AML-193 (cell line): ENCODE data around the gene FOXE3.

Experiments used
- DNase-seq, 2 experiments: peaks; one replicate each; lab custom pipeline; 2025; lab: John Stamatoyannopoulos, UW

Gene FOXE3

DNA sequence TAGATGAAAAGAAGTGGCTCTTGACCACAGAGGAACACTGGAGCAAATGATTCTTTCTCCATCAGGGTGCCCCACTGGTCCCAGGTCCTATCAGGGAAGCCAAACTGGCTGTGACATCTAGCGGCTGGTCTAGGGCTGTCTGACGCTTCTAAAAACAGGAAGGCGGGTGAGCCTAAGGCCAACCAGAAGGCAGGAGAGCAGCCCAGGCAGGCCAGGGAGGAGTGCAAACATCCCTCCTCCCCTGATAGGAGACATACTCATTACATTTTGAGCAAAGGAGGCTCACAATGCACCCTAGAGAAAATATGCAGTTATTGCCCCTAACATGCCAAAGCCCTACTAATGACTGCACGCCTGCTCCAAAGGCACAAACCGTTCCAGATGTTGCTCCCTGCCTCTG lies 10.4 kb upstream of the FOXE3 start:
- DNase-seq: no peak

DNA sequence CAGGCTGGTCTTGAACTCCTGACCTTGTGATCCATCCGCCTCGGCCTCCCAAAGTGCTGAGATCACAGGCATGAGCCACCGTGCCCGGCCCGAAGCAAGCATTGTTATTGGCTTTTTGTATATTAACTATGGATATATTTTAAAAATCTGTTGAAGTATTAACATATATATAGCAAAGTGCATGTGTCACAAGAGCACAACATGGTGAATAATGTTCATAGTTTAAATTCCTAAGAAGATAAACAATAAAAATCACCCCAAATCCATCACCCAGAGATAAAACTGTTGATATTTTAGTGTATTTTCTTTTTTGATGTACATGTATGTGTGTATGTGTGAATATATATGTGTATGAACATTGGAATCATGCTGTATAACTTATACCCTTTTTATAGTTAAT lies 9.1 kb upstream of the FOXE3 start:
- DNase-seq: no peak

DNA sequence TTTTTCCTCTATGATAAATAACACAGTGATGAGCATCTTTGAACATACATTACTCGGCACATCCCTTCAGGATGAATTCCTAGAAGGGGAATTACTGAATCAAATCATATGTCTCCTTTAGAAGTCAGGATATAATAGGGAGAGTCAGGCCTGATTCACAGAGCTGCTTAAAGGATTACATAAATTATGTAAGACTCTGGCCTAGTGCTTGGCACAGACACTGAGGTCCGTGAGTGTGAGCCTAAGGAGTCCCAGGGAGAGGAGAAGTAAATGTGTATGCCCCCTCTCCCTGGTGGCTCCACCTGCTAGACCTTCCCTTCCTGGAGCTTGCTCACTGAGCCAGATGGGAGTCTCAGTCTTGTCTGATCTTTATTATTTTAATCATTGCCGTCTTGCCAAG lies 8.6 kb upstream of the FOXE3 start:
- no peak for DNase-seq

DNA sequence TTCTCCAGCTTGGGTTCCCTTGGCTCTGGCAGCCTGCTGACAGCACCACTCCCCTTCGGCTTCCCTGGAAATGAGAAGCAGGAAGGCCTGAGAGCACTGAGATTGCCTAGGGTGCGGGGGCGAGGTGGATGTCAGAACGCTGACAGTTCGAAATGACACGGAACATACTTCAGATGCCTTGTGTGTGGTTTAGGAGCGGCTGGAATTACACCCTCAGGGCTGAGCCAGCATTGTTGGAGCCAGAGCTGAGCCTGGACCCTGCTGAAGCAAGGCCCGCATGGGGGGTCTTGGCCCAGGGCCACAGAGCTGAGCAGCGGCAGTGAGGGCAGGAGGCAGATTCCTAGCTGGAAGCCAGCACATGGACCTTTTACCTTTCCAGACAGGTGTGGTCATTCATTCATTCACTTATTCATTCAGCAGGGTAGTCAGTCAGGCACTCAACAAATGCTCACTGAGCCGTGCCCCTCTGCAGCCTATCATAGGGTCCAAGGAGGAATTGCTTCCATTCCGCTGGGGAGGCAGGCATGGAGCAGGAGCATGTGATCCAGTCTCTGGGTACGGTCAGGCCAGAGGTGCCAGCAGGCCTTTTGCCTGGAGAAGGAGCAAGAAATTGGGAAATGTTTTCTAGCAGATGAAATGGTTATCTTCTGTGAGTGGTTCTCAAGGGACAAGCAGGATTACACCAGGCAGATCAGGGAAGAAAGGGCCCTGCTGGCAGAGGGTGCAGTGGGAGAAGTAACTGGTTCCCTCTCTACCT lies 6.6 kb upstream of the FOXE3 start:
- DNase-seq: no peak

DNA sequence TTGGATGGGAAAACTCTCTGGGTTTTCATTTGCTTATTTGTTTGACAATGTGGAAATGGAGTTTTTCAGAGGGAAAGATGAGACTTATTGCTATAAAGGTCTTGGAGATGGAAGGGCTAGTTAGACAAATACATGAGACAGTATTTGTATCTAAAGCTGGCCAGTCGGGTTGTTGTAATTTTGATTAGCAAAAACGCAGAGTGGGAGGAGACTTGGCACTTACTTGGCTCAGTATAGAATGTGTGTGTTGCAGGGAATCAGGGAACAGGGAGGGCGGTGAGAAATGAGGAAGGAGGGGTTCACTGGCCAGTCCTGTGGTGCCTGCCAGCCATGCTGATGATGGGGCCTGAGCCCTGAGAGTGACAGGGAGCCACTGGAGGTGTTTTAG lies 6.0 kb upstream of the FOXE3 start:
- no peak for DNase-seq

DNA sequence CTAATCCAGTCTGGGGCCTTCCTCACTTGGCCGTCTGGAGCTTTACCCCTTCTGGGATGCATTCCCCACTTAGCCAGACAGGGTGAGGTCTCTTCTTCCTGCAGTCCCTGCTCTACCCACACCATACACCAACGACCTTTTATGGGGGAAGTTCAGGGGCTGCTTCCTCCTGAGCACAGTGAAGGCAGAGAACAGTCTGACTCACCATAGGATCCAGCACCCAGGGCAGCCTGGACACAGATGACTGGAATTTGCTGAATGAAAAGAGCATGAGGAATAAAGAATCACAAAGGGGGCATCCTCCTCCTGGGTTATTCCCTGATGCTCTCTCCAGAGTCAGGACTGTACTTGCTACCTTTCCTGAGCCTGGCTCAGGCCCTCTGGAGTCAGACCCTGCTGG lies 4.6 kb upstream of the FOXE3 start:
- no peak for DNase-seq

DNA sequence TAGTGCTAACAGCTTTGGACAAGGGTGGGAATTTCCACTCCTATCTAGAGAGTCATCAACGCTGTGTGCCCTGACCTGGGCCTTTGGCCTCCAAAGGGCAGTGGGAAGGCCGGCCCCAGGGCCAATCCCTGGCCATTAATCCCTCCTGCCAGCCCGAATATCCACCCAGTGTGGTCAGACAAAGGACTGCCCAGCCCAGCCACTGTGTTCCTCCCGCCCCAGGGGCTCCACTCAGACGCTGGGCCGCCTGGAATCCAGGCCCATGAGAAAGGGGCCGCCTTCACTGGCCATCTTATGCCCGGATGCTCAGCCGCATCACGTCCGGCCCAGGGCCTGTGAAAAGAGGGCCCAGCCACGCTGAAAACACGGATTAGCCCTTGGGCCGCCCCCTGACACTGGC lies 3.6 kb upstream of the FOXE3 start:
- DNase-seq: no peak

DNA sequence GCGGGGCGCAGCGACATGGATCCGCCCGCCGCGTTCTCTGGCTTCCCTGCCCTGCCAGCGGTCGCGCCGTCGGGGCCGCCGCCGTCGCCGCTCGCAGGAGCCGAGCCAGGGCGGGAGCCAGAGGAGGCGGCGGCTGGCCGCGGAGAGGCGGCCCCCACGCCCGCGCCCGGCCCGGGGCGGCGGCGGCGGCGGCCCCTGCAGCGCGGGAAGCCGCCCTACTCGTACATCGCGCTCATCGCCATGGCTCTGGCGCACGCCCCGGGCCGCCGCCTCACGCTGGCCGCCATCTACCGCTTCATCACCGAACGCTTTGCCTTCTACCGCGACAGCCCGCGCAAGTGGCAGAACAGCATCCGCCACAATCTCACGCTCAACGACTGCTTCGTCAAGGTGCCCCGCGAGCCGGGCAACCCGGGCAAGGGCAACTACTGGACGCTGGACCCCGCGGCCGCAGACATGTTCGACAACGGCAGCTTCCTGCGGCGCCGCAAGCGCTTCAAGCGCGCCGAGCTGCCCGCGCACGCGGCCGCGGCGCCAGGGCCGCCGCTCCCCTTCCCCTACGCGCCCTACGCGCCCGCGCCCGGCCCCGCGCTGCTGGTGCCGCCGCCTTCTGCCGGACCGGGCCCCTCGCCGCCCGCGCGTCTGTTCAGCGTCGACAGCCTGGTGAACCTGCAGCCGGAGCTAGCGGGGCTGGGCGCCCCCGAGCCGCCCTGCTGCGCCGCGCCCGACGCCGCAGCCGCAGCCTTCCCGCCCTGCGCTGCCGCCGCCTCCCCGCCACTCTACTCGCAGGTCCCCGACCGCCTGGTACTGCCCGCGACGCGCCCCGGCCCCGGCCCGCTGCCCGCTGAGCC lies 459 bp downstream of the FOXE3 start:
- DNase-seq: no peak

DNA sequence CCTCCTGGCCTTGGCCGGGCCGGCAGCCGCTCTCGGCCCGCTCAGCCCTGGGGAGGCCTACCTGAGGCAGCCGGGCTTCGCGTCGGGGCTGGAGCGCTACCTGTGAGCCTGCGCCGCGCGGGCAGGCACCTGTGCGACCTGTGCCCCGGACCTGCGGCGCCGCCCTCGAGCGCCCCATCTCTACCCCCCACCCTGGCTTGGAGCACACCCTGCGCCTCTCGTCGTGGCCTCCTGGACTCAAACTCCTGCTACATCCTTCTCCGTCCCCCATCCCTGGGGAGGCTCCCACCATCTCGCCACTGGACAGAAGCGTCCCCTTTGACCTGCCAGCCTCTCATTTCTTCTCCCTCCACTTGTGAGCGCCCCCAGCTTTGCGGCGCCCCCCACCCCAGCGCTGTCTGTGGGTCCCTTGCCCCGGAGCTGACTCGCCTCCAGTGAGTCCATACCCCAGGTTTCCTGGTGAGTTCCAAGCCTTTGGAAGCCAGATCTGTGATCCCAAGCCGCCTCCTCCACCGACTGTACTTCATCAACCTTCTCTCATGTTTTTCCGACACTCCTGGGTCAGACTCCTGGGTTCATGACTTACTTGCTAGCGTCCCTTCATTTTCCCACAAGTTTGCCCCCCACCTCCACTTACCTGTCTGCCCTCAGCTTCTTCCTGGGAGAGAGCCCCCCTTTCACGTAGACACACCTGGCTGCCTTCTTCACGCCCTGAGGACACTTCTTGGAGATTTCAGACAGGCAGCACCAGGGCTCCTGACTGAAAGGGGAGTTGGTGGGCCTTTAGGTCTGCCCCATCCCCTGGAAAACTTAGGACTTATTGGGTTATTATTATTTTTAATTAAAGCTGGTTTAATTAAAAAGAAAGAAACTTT lies 1.3 kb downstream of the FOXE3 start:
- no peak for DNase-seq

DNA sequence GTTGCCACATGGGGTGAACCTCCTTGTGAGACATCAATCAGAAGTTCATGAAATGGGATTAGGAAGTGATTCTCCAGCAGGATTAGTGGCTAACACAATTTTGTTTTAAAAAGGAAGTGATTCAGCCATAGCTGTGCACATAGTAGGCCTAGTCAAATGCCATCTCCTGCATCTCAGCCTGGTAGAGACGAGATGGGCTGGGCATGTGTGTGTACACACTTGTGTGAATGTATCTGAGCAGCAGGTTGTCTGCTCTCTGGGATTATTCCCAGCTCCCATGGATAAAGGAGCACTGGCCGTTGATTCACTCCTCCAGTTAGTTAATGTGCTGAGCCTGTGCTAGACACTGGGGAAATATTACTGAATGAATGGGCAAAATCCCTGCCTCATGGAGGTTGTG lies 2.0 kb downstream of the FOXE3 start:
- DNase-seq: no peak

DNA sequence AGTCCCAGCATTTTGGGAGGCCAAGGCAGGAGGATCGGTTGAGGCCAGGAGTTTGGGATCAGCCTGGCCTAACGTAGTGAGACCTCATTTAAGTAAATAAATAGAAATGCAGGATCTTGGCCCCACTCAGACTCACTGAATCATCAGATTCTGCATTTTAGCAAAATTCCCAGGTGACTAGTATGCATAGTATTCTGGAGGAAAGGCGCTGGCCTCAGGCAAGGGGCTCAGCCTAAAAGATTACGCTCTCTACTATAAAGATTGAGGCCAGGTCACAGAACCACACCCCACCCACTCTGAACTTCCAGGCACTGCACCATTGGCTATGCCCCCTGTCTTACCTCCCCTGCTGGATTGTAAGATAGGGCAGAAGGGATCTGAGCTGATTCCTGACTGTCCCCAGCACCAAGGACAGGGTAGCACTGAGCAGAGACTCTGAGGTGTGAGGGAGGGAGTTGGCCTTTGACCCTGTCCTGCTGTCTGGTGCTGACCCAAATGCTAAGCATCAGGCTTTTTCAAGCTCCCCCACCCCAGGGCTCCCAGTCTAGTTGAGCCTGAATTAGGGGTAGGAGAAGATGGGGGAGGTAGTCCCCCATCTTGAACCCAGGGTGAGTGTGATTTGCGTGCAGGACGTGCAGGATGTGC lies 2.7 kb downstream of the FOXE3 start:
- no peak for DNase-seq

DNA sequence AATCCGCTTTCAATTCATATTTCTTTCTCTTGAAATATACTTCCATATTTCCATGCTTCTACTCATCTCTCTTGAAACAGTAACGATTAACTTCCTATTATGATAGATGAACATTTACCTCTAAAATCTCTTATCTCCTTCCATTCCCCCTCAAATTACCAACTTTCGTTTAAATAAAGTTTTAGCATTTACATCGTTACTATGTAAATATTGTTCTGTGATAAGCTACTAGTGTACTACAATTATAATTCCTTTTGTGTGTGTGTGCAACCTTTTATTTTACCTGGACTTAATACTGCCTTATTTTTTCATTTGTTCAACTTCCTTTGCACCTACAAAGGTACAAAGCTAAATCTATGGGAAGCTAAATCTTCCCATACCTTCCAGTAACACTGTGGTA lies 4.5 kb downstream of the FOXE3 start:
- DNase-seq: no peak

DNA sequence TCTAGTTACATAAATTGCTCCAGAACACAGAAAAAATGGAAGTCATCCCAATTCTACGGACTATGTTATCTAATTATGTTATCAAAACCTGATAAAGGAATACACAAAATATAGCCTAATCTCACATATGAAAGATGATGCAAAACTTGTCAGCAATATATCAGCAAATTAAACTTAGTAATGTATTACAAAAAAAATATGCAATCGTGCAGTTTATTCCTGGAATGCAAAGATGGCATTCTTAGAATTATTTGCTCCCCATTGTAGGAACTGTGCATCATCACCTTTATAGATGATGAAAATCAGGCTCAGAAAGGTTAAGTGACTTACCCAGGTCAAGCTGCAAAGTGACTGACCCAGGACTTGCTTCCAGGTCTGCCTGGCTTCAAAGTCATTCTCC lies 7.8 kb downstream of the FOXE3 start:
- no peak for DNase-seq

DNA sequence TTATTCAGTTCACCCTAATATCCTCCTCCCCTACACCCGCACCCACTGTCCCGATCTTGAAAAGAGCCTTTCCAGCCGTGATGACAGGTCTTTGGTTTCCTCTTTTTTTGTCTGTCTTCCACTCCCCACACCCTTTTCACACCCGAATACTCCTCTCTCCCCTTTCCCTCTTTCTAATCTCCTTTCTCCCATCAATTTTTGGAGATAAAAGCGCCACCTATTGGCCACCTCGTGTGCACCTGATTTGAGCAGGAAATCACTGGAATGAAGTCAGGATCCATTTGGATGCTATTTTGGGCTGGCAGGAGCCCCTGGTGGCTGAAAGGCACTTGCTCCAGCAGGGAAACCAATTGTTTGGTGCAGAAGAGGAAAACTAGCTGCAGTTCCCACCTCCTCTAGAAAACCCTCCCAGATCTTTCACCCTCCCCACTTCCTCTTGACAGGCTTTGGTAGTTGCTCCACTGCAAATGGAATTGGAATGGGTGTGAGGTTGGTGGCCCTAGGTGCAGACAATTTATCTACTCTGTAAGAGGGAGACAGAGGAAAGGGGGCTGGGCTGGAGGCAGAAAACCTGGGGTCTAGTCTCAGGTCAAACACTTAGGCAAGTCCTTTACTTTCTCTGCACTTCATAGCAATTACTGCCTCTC lies 8.4 kb downstream of the FOXE3 start:
- DNase-seq: peak in 1 of 2 experiments; percentile 10

DNA sequence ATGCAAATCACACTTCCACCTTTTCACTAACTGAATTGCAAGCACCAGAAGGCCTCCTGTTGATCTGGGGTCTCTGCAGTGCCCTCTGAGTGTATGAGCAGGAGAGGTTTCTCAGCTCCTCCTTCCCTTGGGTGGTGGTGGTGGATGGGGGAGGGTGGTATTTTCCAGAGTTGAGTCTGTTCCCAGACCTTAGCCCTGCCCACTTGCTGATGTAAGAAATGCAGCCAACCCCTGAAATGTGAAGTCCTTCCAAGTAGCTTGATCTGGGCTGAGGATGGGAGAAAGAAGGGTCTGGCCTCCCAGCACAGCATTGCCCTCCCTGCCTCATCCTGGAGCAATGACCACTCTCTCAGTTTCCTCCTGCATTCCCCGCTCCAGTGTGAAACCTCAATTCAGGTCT lies 15.4 kb downstream of the FOXE3 start:
- no peak for DNase-seq

DNA sequence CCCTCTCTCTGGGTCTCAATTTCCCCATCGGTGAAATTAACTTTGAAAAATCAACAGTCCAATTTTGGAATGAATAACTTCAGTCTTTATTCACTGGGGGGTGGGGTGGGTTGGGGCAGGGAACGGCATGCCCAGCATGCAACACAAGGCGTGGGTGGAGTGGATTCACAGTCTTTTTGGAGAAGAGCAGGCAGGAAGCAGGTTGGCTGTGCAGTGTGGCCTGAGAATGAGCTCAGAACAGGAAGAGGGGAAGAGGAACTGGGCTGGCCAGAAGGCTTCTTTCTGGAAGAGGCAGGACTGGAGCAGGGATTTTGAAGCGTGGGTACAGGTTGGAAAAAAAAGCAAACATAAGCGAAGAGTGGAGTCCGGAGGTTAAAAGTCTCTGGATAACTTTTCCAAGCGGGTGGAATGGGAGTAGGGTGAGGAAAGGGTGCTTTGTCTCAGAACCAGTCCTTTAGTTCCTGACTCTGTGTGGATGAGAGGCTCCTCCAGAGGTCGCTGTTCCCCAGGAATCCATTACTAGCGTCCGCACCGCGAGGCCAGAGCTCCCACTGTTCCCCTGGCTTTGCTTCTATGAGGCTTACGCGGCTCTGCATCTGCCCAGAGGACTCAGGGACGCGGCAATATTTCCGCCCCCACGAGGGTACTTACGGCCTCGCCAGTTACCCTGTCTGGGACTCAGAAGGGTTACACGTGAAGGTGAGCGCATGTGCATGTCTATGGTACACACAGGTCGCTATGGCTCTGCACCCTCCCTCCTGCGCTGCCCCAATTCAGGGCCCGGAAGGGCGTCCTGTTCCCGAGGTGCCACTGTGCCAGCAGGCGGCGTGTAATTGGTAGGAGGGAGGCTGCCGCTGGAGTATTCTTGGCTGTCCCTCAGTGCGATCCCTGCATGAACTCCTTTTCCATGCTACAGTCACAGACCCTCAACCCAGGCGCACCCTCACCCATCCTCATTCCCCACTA lies 16.3 kb downstream of the FOXE3 start:
- DNase-seq: peak; percentile 54 to 66

DNA sequence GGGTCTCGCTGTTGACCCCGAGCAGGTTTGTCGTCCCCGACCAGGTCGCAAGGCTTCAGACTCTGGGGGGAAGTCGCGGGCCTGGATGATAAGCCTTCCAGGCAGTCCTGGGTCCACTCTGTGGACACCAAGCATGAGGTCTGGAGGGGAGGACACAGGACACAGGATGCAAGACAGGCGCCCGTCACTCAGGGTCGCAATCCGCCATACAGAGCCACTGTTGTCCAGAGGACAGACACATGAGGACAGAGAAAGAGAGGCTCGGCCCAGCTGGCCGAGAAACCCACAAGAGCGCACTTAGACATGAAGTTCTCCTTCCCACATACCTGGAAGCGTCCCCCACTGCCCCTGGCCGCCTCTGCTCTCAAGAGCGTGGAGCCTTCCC lies 16.9 kb downstream of the FOXE3 start:
- no peak for DNase-seq

DNA sequence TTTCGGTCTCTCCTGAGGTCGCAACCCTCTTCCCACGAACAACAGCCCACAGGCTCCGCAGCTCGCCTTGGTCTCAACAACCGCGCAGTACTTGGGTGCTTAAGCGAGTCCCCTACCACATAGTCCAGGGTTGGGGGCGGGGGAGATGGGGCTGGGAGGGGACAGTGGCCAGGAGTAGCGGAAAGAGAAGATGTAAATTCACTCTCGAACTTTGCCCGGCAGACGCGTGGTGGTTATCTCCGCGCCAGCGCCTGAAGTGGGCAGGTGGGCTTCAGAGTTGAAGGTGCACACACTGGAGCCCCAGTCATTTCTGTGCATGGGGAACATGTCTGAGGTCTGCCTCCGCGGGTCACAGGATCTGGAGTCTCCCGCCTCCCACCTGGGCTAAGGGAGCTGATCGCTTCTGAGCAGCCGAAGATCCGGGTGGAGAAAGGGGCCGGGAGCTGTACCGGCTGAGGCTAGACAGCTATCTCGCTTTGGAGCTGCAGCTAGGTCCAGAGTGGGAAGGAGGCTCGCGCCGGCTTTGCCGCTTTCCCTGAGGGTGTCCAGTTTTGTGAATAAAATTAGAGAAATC lies 17.5 kb downstream of the FOXE3 start:
- DNase-seq: no peak

DNA sequence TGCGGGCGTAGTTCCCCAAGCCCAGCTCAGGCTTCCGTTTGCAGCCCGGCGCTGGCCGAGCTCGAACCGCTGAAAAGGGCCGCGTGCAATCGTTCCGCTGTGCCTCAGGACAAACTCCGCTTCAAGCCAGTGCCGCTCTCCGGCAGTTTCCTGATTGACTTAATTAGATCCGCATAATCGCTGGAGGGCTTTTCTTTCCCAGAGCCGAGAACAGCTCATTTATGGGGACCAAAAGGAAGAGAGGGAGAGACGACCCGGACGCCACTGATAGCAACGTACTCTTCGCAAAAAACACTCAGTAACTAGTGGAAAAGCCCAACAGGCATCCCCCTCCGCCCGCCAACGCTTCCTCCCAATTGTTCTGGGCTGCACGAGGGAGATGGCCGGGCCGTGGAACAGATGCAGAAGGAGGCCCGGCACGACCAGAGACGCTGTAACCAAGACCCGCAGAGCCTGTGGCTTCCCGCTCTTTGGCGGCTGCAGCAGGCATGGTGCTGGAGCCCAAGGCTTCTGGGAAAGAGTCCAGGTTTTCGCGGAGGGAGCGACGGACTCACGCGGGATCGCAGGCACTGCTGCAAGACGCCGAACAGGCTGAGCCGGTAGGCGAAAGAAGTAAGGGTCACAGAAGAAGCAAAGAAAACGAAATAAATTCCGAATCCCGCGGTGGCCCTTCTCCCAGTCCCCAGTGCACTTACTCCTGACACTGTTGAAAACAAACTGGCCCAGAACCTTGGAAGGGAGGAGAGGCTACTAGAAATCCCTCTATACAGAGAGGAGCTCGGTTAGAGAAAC lies 18.2 kb downstream of the FOXE3 start:
- DNase-seq: no peak
